Activated CD4-positive, CD25-positive, alpha-beta regulatory T cell treated with anti-CD3 and anti-CD28 coated beads, Interleukin-2, amount 50 U/mL, for 16 hours (primary cell): ENCODE data around the gene LSM7.
"Not testable (repeated sequence)": the region's sequence is repeated elsewhere in the genome, so short reads cannot be mapped to it uniquely, and the experiment has no call there.

Source experiments
- DNase-seq: peaks from one replicate; pipeline ENCODE4 v3.0.0-alpha.2; 2020; ENCODE audit warnings: low read depth, low spot score

Gene LSM7

GRCh38 chr19:2302319-2303210 lies 25.8 kb downstream of the LSM7 start:
- DNase-seq, result no peak

DNA sequence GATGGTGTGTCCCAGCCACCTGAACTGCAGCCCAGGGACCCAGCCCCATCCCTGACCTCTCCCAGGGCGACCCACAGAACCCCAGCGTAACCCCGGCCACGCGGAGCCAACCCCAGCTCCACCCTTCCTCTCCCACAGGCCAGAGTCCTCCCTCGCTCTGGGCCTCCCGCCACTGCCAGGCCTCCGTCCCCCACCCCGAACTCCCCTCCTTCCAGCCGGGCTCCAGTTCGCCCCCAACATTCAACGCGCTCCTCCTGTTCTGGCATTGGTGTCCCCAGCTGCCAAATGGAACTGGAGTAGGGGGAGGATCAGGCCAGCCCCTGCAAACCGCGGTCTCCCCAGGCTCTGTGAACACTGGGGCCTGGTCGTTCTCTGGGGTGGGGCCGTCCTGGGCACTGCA lies 27.9 kb downstream of the LSM7 start:
- no peak for DNase-seq

GRCh38 chr19:2296141-2296540 lies 32.2 kb downstream of the LSM7 start:
- no peak for DNase-seq

DNA sequence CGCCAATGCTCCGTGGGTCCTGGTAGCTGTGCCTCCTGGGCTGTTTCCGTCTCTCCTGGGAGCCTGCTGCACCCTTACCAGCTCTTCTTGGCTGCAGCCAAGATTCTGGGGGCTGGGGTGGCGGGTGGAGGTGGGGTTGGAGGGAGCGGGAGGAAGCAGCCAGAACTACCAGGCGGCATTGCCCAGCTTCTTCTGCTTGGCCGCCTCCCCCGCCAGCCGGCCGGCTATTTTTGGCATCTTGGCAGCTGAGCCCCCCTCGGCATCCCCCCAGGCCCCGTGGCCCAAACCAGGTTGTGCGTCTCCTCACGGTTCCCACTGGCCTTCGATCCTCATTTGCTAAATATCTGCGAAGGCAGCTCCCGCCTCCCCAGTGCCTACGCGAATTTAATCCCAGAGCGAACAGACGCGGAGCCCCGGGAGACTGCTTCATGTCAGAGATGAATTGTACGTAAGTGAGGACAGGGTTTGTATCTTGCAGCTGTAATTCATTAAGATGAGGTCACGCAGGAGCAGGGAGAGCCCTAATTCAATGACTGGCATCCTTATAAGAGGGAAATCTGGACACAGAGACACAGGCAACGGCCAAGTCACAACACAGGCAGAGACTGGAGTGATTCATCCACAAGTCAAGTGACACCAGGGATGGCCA lies 33.6 kb downstream of the LSM7 start:
- no peak for DNase-seq

GRCh38 chr19:2291185-2291751 lies 37.1 kb downstream of the LSM7 start:
- no peak for DNase-seq

DNA sequence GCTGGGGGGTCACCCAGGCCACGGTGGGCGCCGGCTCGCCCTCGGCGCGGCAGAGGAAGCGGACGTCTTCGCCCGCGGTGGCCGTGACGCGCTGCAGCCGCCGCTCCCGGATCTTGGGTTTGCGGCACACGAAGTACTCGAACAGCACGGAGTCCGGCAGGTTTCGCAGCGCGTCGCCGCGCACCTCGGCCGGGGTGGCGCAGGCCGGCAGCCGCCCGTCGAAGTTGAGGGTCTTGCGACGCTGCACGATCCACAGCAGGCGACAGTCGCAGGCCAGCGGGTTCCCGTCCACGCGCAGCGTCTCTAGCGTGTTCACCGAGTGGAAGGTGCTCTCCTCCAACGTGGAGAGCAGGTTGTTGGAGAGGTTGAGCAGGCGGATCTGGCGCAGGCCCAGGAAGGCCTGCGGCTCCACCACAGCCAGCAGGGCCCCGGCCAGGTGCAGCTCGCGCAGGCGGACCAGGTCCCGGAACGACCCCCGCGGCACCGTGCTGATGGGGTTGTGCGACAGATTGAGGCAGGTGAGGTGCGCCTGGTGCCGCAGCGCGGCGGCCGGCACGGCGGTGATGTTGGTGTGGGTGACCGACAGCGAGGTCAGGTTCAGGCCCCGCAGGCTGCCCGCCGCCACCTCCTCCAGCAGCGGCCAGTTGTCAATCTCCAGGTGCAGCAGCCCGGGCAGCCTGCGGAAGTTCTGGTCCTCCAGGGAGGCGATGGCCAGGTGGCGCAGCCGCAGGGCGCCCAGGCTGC lies 37.8 kb downstream of the LSM7 start:
- DNase-seq, result no peak

- no peak for DNase-seq
Measured at GRCh38 chr19:2289714-2290435, 38.5 kb downstream of the LSM7 start.

- DNase-seq, result no peak
Measured at GRCh38 chr19:2288818-2289713, 39.3 kb downstream of the LSM7 start.

DNA sequence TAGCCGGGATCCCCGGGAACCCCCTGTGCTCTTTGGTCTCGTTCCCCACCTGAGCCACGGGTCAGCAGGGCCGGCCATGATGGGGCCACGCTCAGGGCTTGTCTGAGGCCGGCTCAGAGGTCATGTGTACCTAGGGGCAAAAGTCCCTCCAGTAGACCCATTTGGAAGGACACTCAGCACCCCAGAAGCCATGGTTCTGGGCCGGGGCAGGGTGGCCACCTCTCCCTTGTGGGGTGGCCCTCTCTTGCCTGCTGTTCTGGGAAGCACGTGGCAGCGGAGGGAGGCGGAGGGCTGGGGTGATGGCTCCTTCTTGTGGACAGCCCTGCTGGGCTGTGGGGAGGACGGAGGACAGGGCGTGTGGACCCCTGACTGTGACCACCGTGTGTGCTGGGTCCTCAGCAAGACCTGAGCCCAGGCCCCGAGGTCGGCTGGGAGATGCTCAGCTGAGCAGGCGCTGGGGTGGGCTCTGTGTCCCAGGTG lies 40.0 kb downstream of the LSM7 start:
- DNase-seq, result no peak

DNA sequence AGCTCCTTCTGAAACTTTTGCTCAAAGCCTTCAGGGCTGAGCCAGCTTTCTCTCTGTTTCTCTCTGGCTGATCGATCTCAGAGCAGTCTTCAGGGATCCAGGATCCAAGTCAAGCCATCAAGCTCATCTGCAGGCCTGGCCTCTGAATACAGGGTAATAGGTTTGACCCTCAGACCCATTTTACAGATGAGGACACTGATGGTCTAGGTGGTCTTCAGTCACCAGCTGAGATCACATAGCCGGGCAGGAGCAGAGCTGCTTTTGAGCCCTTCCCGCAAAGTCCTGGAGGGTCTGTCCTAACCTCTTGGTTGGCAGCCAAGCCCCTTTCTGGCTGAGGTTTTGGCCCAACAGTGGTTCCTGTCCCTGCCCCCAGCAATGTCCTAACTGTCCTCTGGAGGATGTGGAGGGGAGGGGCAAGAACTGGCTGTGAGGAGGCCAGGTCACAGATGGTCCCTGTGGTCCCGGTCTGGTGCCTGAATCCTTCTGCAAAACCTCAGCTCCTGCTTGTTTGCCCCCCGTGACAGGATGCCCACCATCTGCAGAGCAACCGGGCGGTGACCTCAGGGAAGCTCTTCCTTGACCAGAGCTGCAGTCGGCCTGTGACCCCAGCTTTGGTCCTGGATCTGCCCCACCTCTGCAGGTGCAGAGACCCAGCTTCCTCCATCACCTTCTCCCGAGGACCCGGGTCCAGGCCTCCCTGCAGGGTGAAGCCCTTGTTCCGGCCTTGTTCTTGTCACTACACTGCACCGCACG lies 40.6 kb downstream of the LSM7 start:
- DNase-seq, result no peak

- no peak for DNase-seq
Measured at GRCh38 chr19:2286402-2287140, 41.8 kb downstream of the LSM7 start.

GRCh38 chr19:2283835-2284507 lies 44.4 kb downstream of the LSM7 start:
- no peak for DNase-seq

DNA sequence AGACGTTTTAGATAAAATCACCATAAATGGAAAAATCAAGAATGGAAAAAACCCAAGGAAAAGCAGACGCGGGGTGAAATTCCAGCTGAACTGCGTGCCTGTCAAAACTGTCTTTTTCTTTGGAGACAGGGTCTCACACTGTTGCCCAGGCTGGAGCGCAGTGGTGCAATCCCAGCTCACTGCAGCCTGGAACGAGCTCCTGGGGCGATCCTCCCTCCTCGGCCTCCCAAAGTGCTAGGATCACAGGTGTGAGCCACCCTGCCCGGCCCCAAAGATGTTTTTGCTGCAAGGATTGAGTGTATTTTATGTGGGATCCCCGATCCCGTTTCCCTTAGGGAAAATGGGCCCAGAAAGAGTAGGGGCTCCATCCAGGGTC lies 45.5 kb downstream of the LSM7 start:
- DNase-seq, result no peak

- no peak for DNase-seq
Measured at GRCh38 chr19:2282062-2282861, 46.1 kb downstream of the LSM7 start, which contains the start of gene PEAK3. Gene PEAK3 (minus strand): TSS chr19:2282175. CDS start chr19:2280931, 1,244 bp downstream.

GRCh38 chr19:2281265-2282061 lies 46.9 kb downstream of the LSM7 start:
- DNase-seq, result not testable (repeated sequence)

DNA sequence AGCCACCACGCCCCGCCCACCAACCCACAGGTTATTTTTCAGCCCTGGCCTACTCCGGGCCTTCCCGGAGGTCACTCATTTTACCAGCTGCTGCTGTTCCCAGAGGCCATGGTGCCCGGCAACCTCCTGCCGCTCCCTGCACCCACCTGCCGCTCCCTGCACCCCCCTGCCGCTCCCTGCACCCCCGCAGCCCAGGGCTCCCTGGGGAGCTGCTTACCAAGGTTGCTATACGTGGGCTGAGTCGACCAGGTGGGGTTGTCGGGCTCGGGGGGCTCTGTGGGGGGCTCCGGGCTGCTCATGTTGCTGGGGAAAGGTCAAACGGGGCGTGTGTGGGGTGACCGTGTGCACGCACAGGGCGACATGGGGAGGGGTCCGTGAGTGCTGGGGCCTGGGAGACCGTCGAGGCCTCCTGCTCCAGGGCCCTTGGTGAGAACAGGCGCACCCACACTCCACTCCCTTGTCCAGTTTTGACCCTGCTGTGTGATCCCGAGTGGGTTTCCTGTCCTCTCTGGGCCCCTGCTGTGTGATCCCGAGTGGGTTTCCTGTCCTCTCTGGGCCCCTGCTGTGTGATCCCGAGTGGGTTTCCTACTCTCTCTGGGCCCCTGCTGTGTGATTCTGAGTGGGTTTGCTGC lies 47.6 kb downstream of the LSM7 start:
- DNase-seq, result no peak
